HEK293 (cell line): ENCODE data around the gene LHFPL6.

Experiments used
- CTCF ChIA-PET: fragments of 350-600 bp; formaldehyde crosslinking; extraction: SDS; loops from one replicate; lab custom pipeline; 2021; ENCODE audit warnings: antibody characterized with exemption; lab: Yijun Ruan, JAX
- POLR2A ChIA-PET: fragments of 300-600 bp; formaldehyde crosslinking; extraction: SDS; loops from one replicate; lab custom pipeline; 2020; ENCODE audit warnings: antibody characterized with exemption, inconsistent platforms; lab: Yijun Ruan, JAX
- H3K27ac ChIP-seq: fragments of 200-500 bp; sonication (Bioruptor generic); 2 replicates; pipeline ENCODE4 v1.5.1; 2014; ENCODE audit warnings: low read depth, low read length, control low read depth, inconsistent platforms; ENCODE audit errors: extremely low read depth
- H3K36me3 ChIP-seq, 2 experiments: fragments of 200-500 bp in 1 of 2; sonication (Bioruptor generic) in 1 of 2; 1 replicate in 1 of 2; 2 replicates in 1 of 2; pipeline ENCODE4 v1.5.1; 2014 to 2017; ENCODE audit warnings: inconsistent platforms in 2 of 2, low read length in 2 of 2; ENCODE audit not compliant: control insufficient read depth in 2 of 2, insufficient read depth in 1 of 2
- H3K4me1 ChIP-seq: fragments of 200-500 bp; sonication (Bioruptor generic); 2 replicates; pipeline ENCODE4 v1.5.1; 2014; ENCODE audit warnings: mild to moderate bottlenecking, low read length, inconsistent platforms; ENCODE audit not compliant: control insufficient read depth, insufficient read depth
- H3K4me3 ChIP-seq: 2 replicates; pipeline ENCODE4 v1.5.1; 2011; ENCODE audit warnings: low read depth, mild to moderate bottlenecking, control low read depth, low read length, moderate library complexity
- H3K9me3 ChIP-seq: fragments of 200-500 bp; sonication (Bioruptor generic); 2 replicates; pipeline ENCODE4 v1.5.1; 2014; ENCODE audit warnings: low read depth, low read length, inconsistent platforms; ENCODE audit not compliant: control insufficient read depth, insufficient read depth
- BCL11A ChIP-seq: fragments of 450-650 bp; formaldehyde crosslinking; IDR thresholded peaks from 2 replicates; pipeline ENCODE4 v1.5.1; 2016; ENCODE audit warnings: low read depth, missing biosample characterization, missing genetic modification characterization
- EGR2 ChIP-seq: fragments of 450-650 bp; formaldehyde crosslinking; IDR thresholded peaks from 2 replicates; pipeline ENCODE4 v1.5.1; 2016; ENCODE audit warnings: low read depth, missing biosample characterization, missing genetic modification characterization
- GLI4 ChIP-seq: fragments of 450-650 bp; formaldehyde crosslinking; IDR thresholded peaks from 2 replicates; pipeline ENCODE4 v1.5.1; 2016; ENCODE audit warnings: missing biosample characterization, missing genetic modification characterization
- INSM2 ChIP-seq: fragments of 450-650 bp; formaldehyde crosslinking; IDR thresholded peaks from 2 replicates; pipeline ENCODE4 v1.5.1; 2016; ENCODE audit warnings: missing biosample characterization, missing genetic modification characterization
- PRDM1 ChIP-seq: fragments of 450-650 bp; formaldehyde crosslinking; IDR thresholded peaks from 2 replicates; pipeline ENCODE4; 2016; ENCODE audit warnings: missing biosample characterization, missing genetic modification characterization
- SP7 ChIP-seq: fragments of 450-650 bp; formaldehyde crosslinking; IDR thresholded peaks from 2 replicates; pipeline ENCODE4 v1.5.1; 2016; ENCODE audit warnings: missing biosample characterization, missing genetic modification characterization
- ZBTB26 ChIP-seq: fragments of 450-650 bp; formaldehyde crosslinking; optimal IDR thresholded peaks from 2 replicates; pipeline ENCODE3; 2016; ENCODE audit warnings: missing biosample characterization, mild to moderate bottlenecking, missing genetic modification characterization
- ZFP41 ChIP-seq: fragments of 450-650 bp; formaldehyde crosslinking; IDR thresholded peaks from 2 replicates; pipeline ENCODE4 v1.5.1; 2016; ENCODE audit warnings: missing biosample characterization, missing genetic modification characterization, borderline replicate concordance
- ZNF132 ChIP-seq: fragments of 450-650 bp; formaldehyde crosslinking; IDR thresholded peaks from 2 replicates; pipeline ENCODE4 v1.5.1; 2017; ENCODE audit warnings: missing biosample characterization, missing genetic modification characterization, borderline replicate concordance
- ZNF148 ChIP-seq: fragments of 450-650 bp; formaldehyde crosslinking; IDR thresholded peaks from 2 replicates; pipeline ENCODE4 v1.5.0; 2017; ENCODE audit warnings: missing biosample characterization, missing genetic modification characterization, borderline replicate concordance
- ZNF175 ChIP-seq: fragments of 450-650 bp; formaldehyde crosslinking; IDR thresholded peaks from 2 replicates; pipeline ENCODE4 v1.5.1; 2016; ENCODE audit warnings: missing biosample characterization, missing genetic modification characterization
- ZNF19 ChIP-seq: fragments of 450-650 bp; formaldehyde crosslinking; IDR thresholded peaks from 2 replicates; pipeline ENCODE4; 2016; ENCODE audit warnings: missing biosample characterization, missing genetic modification characterization, low read depth
- ZNF211 ChIP-seq: fragments of 450-650 bp; formaldehyde crosslinking; IDR thresholded peaks from 2 replicates; pipeline ENCODE4 v1.5.1; 2016; ENCODE audit warnings: low read depth, missing biosample characterization, missing genetic modification characterization
- ZNF274 ChIP-seq, 2 experiments: fragments of 200-500 bp in 1 of 2; fragments of 450-650 bp in 1 of 2; sonication (Bioruptor generic) in 1 of 2; formaldehyde crosslinking in 1 of 2; IDR thresholded peaks; 2 replicates each; pipeline versions ENCODE4 v1.5.1 to v1.6.1; 2014 to 2016; ENCODE audit warnings: borderline replicate concordance in 1 of 2, inconsistent platforms in 1 of 2, low read length in 1 of 2, missing biosample characterization in 1 of 2, missing genetic modification characterization in 1 of 2
- ZNF350 ChIP-seq: fragments of 450-650 bp; formaldehyde crosslinking; IDR thresholded peaks from 2 replicates; pipeline ENCODE4 v1.5.0; 2017; ENCODE audit warnings: missing biosample characterization, mild to moderate bottlenecking, missing genetic modification characterization
- ZNF404 ChIP-seq: fragments of 450-650 bp; formaldehyde crosslinking; IDR thresholded peaks from 2 replicates; pipeline ENCODE4 v1.5.1; 2017; ENCODE audit warnings: missing biosample characterization, missing genetic modification characterization
- ZNF449 ChIP-seq: fragments of 450-650 bp; formaldehyde crosslinking; IDR thresholded peaks from 2 replicates; pipeline ENCODE4 v1.5.1; 2017; ENCODE audit warnings: missing biosample characterization, mild to moderate bottlenecking, missing genetic modification characterization, moderate library complexity
- ZNF501 ChIP-seq: fragments of 450-650 bp; formaldehyde crosslinking; IDR thresholded peaks from 2 replicates; pipeline ENCODE4 v1.5.1; 2016; ENCODE audit warnings: missing biosample characterization, missing genetic modification characterization
- ZNF571 ChIP-seq: fragments of 450-650 bp; formaldehyde crosslinking; IDR thresholded peaks from 2 replicates; pipeline ENCODE4 v1.5.0; 2017; ENCODE audit warnings: missing biosample characterization, missing genetic modification characterization
- ZNF701 ChIP-seq: fragments of 450-650 bp; formaldehyde crosslinking; IDR thresholded peaks from 2 replicates; pipeline ENCODE4 v1.5.1; 2016; ENCODE audit warnings: missing biosample characterization, missing genetic modification characterization
- ZNF837 ChIP-seq: fragments of 450-650 bp; formaldehyde crosslinking; IDR thresholded peaks from 2 replicates; pipeline ENCODE4 v1.5.1; 2016; ENCODE audit warnings: missing biosample characterization, missing genetic modification characterization
- ZSCAN16 ChIP-seq: fragments of 450-650 bp; formaldehyde crosslinking; IDR thresholded peaks from 2 replicates; pipeline ENCODE4 v1.5.1; 2016; ENCODE audit warnings: missing biosample characterization, missing genetic modification characterization
- TF ChIP-seq, protein P1 (sequence below): fragments of 450-650 bp; formaldehyde crosslinking; IDR thresholded peaks from 2 replicates; pipeline ENCODE4 v1.5.1; 2017; ENCODE audit warnings: missing biosample characterization, missing genetic modification characterization
- TF ChIP-seq, protein P2 (sequence below): fragments of 450-650 bp; formaldehyde crosslinking; IDR thresholded peaks from 2 replicates; pipeline ENCODE4 v1.5.1; 2016; ENCODE audit warnings: missing biosample characterization, missing genetic modification characterization
- TF ChIP-seq, protein P3 (sequence below): fragments of 450-650 bp; formaldehyde crosslinking; IDR thresholded peaks from 2 replicates; pipeline ENCODE4 v1.5.1; 2017; ENCODE audit warnings: missing biosample characterization, missing genetic modification characterization

Gene LHFPL6

GRCh38 chr13:39536906-39537305, 66.1 kb downstream of the LHFPL6 start:
- Histone ChIP-seq H3K36me3 (no peaks in the 10 kb centered on the region), H3K27ac (no peak overlapping the region), H3K4me3 (no peak overlapping the region), H3K4me1 (peaks cover 12% of the 10 kb centered on the region), H3K9me3 (no peaks in the 10 kb centered on the region)
- TF ChIP-seq ZNF501 (tag by site-specific recombination) (no peak), ZNF837 (tag by site-specific recombination) (no peak), ZNF571 (no peak), ZNF404 (tag by site-specific recombination) (no peak), EGR2 (tag by site-specific recombination) (no peak), INSM2 (tag by site-specific recombination) (no peak), ZSCAN16 (no peak), ZNF701 (tag by site-specific recombination) (no peak), ZNF211 (tag by site-specific recombination) (no peak), ZFP41 (no peak), ZNF274 (IDR thresholded peaks at IDR 0.05; ENCODE audit: low read length) (no peak), ZNF274 (tag by site-specific recombination; IDR thresholded peaks at IDR 0.05; ENCODE audit: borderline replicate concordance) (no peak), ZBTB26 (no peak), ZNF19 (tag by site-specific recombination) (no peak), ZNF449 (no peak), ZNF132 (tag by site-specific recombination) (no peak), ZNF175 (tag by site-specific recombination) (no peak)
- TF ChIP-seq, protein P1, sequence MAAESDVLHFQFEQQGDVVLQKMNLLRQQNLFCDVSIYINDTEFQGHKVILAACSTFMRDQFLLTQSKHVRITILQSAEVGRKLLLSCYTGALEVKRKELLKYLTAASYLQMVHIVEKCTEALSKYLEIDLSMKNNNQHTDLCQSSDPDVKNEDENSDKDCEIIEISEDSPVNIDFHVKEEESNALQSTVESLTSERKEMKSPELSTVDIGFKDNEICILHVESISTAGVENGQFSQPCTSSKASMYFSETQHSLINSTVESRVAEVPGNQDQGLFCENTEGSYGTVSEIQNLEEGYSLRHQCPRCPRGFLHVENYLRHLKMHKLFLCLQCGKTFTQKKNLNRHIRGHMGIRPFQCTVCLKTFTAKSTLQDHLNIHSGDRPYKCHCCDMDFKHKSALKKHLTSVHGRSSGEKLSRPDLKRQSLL (tag by site-specific recombination) = no peak
- TF ChIP-seq, protein P2, sequence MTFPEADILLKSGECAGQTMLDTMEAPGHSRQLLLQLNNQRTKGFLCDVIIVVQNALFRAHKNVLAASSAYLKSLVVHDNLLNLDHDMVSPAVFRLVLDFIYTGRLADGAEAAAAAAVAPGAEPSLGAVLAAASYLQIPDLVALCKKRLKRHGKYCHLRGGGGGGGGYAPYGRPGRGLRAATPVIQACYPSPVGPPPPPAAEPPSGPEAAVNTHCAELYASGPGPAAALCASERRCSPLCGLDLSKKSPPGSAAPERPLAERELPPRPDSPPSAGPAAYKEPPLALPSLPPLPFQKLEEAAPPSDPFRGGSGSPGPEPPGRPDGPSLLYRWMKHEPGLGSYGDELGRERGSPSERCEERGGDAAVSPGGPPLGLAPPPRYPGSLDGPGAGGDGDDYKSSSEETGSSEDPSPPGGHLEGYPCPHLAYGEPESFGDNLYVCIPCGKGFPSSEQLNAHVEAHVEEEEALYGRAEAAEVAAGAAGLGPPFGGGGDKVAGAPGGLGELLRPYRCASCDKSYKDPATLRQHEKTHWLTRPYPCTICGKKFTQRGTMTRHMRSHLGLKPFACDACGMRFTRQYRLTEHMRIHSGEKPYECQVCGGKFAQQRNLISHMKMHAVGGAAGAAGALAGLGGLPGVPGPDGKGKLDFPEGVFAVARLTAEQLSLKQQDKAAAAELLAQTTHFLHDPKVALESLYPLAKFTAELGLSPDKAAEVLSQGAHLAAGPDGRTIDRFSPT = no peak
- ChIA-PET CTCF (interaction anchor here (0.6 kb wide), 2 partner anchors 53 to 1314 kb away, joined by 3 to 8 read pairs; no protein-coding TSS in a partner anchor), POLR2A (no interaction called here)

- Histone ChIP-seq H3K4me3 (no peak overlapping the region), H3K36me3 (no peaks in the 10 kb centered on the region), H3K4me1 (peaks cover 12% of the 10 kb centered on the region), H3K9me3 (no peaks in the 10 kb centered on the region), H3K27ac (no peak overlapping the region)
- POLR2A ChIA-PET = no interaction called here
- CTCF ChIA-PET = interaction anchor here (0.6 kb wide), 1 partner anchor 1314 kb away, joined by 8 read pairs; no protein-coding TSS in a partner anchor
- no peak for TF ChIP-seq BCL11A (tag by site-specific recombination)
- TF ChIP-seq ZNF148 = no peak
- no peak for TF ChIP-seq ZNF701 (tag by site-specific recombination)
- TF ChIP-seq SP7 (tag by site-specific recombination) = no peak
- TF ChIP-seq ZNF350 = no peak
- TF ChIP-seq ZNF211 (tag by site-specific recombination) = no peak
- no peak for TF ChIP-seq GLI4 (tag by site-specific recombination)
- TF ChIP-seq, protein P3, sequence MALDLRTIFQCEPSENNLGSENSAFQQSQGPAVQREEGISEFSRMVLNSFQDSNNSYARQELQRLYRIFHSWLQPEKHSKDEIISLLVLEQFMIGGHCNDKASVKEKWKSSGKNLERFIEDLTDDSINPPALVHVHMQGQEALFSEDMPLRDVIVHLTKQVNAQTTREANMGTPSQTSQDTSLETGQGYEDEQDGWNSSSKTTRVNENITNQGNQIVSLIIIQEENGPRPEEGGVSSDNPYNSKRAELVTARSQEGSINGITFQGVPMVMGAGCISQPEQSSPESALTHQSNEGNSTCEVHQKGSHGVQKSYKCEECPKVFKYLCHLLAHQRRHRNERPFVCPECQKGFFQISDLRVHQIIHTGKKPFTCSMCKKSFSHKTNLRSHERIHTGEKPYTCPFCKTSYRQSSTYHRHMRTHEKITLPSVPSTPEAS (tag by site-specific recombination) = no peak
- TF ChIP-seq PRDM1 (tag by site-specific recombination) = no peak
These were observed 66.7 kb downstream of the LHFPL6 start for GRCh38 chr13:39536274-39536673.
